ENCODE results near the gene YPEL4.

GRCh38 chr11:57614234-57614772 is 35.4 kb downstream of the YPEL4 start:
- TF ChIP-seq CTCF (conservative IDR thresholded peaks at IDR 0.05 in 1 of 2, IDR thresholded peaks at IDR 0.05 in 1 of 2; ENCODE audit: extremely low read depth in 1 of 2, insufficient read depth in 1 of 2, low read depth in 1 of 2, low read length in 2 of 2) (no peak), EZH2 (IDR thresholded peaks at IDR 0.05; ENCODE audit: borderline replicate concordance, low read length) (no peak)
